Lung (tissue), 12 donors: ENCODE results near the gene BICC1. TPM values are rescaled to one million over a fixed set of nuclear protein-coding genes. Genes with fewer than 3 reads are reported as not detected.

Experiments
- ATAC-seq: fragments of 200-7000 bp; cut with Tn5 transposase; one replicate; pipeline ENCODE4 v1.9.1; 2020; ENCODE audit warnings: moderate number of reproducible peaks; ENCODE audit not compliant: insufficient read depth, low FRiP score
- DNase-seq, 3 donors: peaks; one replicate each; pipeline ENCODE4 v3.0.0-alpha.2; 2013 to 2017
- H3K27ac ChIP-seq, 2 donors: one replicate each; pipeline ENCODE4 v1.5.1; 2013; ENCODE audit warnings: mild to moderate bottlenecking in 2 of 2, moderate library complexity in 2 of 2, control low read depth in 1 of 2, inconsistent platforms in 1 of 2, low read depth in 1 of 2, low read length in 1 of 2
- H3K27me3 ChIP-seq, 3 donors: one replicate each; pipeline ENCODE4 v1.5.1; 2013; ENCODE audit warnings: low read length in 2 of 3; ENCODE audit not compliant: control insufficient read depth in 3 of 3, insufficient read depth in 3 of 3
- H3K36me3 ChIP-seq, 4 donors: one replicate each; pipeline ENCODE4 v1.5.1; 2013; ENCODE audit warnings: low read length in 4 of 4, mild to moderate bottlenecking in 1 of 4, moderate library complexity in 1 of 4; ENCODE audit not compliant: control insufficient read depth in 4 of 4, insufficient read depth in 4 of 4
- H3K4me1 ChIP-seq, 5 donors: one replicate each; pipeline ENCODE4 v1.5.1; 2013; ENCODE audit warnings: low read length in 5 of 5, mild to moderate bottlenecking in 2 of 5, moderate library complexity in 1 of 5; ENCODE audit not compliant: control insufficient read depth in 5 of 5, insufficient read depth in 5 of 5
- H3K4me3 ChIP-seq: one replicate; pipeline ENCODE4 v1.5.1; 2013; ENCODE audit warnings: mild to moderate bottlenecking, control low read depth, moderate library complexity
- H3K9ac ChIP-seq, 2 donors: one replicate each; pipeline ENCODE4 v1.5.1; 2013; ENCODE audit warnings: low read length in 2 of 2, control low read depth in 1 of 2; ENCODE audit not compliant: insufficient read depth in 1 of 2
- H3K9me3 ChIP-seq, 4 donors: one replicate each; pipeline ENCODE4 v1.5.1; 2013; ENCODE audit warnings: low read length in 3 of 4, mild to moderate bottlenecking in 1 of 4, moderate library complexity in 1 of 4; ENCODE audit not compliant: control insufficient read depth in 4 of 4, insufficient read depth in 3 of 4
- WGBS, 2 donors: extraction: QIAGEN DNeasy Blood & Tissue Kit; methylation state at CpG; one replicate each; pipeline ENCODE4 v1.1.7; 2013; 5-methylcytosine and 5-hydroxymethylcytosine counted together
- polyA plus RNA-seq, 2 donors: library from polyadenylated mRNA; stranded (reverse); fragments of 200-250 nt; gene quantifications; one replicate each; pipeline ENCODE4 v1.2.1, GENCODE V29; 2013
- total RNA-seq, 2 donors: library from RNA; depleted of rRNA in 1 of 2; stranded (reverse); fragments of >200 nt in 1 of 2; gene quantifications; one replicate each; pipeline ENCODE4 v1.2.1, GENCODE V29; 2014 to 2021
- TF ChIP-seq, protein P1 (sequence below): IDR thresholded peaks from 2 replicates; pipeline ENCODE4 v1.5.1; 2012; ENCODE audit warnings: mild to moderate bottlenecking; ENCODE audit errors: control extremely low read depth, extremely low read depth
- donor health status: control.
- donor health status: control.
- donor health status: Bipolar disorder and iron deficiency.
- donor health status: healthy.
- donor health status: DM: yes; HTN: yes; CAD: no.

The BICC1 gene
- total and polyA plus RNA-seq, 4 donors, result 2.3 to 43.1 (median 5.9) TPM

DNA sequence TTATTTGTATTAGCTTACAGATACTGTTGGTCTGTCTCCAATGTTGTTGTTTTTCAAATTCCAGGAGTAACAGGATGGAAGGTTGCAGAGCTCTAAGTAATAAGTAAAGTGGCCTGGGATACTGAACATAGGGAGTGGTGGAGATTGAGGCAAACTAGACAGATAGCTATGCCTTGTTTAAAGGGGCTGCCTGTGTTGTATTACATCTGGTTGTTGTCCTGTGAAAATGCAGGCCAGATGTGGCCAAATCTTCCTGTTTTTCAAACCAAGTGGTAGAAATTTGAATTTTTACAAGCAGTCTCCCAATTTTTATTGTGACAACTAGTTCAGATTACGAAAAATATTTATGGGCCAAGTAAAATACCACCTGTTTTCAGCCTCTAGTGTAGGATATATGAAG lies 33.5 kb downstream of the BICC1 start:
- DNase-seq, result no peak
- no peak for ATAC-seq
- TF ChIP-seq, protein P1, sequence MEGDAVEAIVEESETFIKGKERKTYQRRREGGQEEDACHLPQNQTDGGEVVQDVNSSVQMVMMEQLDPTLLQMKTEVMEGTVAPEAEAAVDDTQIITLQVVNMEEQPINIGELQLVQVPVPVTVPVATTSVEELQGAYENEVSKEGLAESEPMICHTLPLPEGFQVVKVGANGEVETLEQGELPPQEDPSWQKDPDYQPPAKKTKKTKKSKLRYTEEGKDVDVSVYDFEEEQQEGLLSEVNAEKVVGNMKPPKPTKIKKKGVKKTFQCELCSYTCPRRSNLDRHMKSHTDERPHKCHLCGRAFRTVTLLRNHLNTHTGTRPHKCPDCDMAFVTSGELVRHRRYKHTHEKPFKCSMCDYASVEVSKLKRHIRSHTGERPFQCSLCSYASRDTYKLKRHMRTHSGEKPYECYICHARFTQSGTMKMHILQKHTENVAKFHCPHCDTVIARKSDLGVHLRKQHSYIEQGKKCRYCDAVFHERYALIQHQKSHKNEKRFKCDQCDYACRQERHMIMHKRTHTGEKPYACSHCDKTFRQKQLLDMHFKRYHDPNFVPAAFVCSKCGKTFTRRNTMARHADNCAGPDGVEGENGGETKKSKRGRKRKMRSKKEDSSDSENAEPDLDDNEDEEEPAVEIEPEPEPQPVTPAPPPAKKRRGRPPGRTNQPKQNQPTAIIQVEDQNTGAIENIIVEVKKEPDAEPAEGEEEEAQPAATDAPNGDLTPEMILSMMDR, result no peak
- Histone ChIP-seq H3K27me3 (no peaks in the 10 kb centered on the region), H3K4me3 (no peak overlapping the region), H3K36me3 (no peaks in the 10 kb centered on the region), H3K27ac (no peak overlapping the region), H3K4me1 (peaks cover 0 to 13% (median 5%) of the 10 kb centered on the region in 5 donors), H3K9ac (no peak overlapping the region), H3K9me3 (no peaks in the 10 kb centered on the region)
- 82 to 97% methylated on average over 1 of the region's 1 CpG for WGBS, 2 donors

DNA sequence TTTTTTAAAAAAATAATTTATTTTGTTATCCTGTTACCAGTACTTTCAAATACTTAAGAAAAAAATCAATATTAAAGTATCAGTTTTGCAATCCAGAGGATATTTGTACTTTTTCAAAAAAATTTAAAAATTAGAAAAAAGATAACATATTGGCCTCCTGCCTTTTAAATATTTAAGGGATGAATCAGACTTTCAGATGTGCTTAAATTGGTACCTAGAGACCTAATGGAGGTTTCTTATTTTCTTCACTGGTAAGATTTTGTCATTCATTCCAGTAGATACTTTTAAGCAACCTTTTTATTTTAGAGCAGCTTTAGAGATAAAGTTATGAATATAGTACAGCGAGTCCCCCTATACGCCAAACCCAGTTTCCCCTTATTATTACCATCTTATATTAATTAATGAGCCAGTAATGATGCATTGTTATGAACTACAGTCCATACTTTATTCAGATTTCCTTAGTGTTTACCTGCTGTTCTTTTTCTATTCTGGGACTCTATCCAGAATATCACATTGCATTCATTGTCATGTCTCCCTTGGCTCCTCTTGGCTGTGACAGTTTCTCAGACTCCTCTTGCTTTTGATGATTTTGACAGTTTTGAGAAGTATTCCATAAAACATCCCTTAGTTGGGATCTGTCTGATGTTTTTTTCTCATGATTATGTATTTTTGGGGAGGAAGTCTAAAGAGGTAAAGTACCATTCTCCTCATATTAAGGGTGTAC lies 34.2 kb downstream of the BICC1 start:
- no peaks in the 10 kb centered on the region for H3K9me3 ChIP-seq
- H3K4me1 ChIP-seq, result peaks cover 0 to 13% (median 5%) of the 10 kb centered on the region in 5 donors
- no peak overlapping the region for H3K9ac ChIP-seq
- 96 to 98% methylated on average over 2 of the region's 2 CpGs for WGBS, 2 donors
- DNase-seq (no peak), ATAC-seq (no peak)
- no peaks in the 10 kb centered on the region for H3K27me3 ChIP-seq
- no peaks in the 10 kb centered on the region for H3K36me3 ChIP-seq
- TF ChIP-seq, protein P1, result no peak
- no peak overlapping the region for H3K4me3 ChIP-seq
- H3K27ac ChIP-seq, result no peak overlapping the region

DNA sequence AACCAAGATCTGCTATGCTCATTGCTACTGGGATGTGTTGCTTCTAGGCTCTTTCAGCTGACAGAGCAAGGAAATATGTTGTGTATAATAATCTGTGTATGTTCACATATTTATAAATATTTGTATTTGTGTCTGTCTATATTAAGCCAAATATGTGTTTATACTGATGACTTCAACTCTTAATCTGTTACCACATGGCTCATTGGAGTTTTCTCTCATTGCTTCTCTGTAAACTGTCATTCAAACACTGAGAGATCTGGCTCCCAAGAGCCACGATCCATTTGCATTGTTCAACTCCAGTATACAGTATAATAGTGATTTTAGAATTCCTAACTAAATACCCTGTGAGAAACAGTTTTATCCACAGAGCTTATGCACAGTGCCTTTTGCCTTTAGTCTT lies 35.3 kb downstream of the BICC1 start:
- Histone ChIP-seq H3K4me3 (no peak overlapping the region), H3K4me1 (peaks cover 0 to 13% (median 5%) of the 10 kb centered on the region in 5 donors), H3K27ac (no peak overlapping the region), H3K9ac (no peak overlapping the region), H3K27me3 (no peaks in the 10 kb centered on the region), H3K9me3 (no peaks in the 10 kb centered on the region), H3K36me3 (no peaks in the 10 kb centered on the region)
- TF ChIP-seq, protein P1, result no peak
- WGBS, 2 donors, result 73 to 85% methylated on average over 1 of the region's 1 CpG
- DNase-seq (peak in 2 of 3 donors; percentile 35 to 43), ATAC-seq (no peak)

DNA sequence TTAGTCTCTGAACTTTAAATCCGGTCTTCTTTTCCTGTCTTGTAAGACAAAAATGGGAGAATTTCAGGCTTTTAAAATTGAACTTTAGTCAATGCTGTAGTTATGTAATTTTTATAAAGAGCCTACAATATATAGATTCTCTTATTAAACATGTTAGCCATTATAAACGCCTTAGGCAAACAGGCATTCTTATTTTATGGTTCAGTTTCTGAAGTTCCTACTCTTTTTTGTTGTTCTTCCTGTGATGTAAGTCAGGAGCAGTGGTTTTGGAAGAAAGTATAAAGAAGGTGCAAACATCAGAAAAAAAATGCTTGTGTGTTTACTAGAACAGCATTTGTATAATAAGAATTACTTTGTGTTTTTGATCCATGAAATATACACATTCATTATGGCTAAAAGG lies 41.6 kb downstream of the BICC1 start:
- WGBS, 2 donors, result 80 to 87% methylated on average over 2 of the region's 2 CpGs
- TF ChIP-seq, protein P1, result no peak

More for the DNA sequence above, 41.6 kb downstream of the BICC1 start:
- H3K9ac ChIP-seq, result no peak overlapping the region
- ATAC-seq (no peak), DNase-seq (no peak)
- peaks cover 0 to 6% (median 0%) of the 10 kb centered on the region in 4 donors for H3K36me3 ChIP-seq
- H3K27me3 ChIP-seq, result no peaks in the 10 kb centered on the region
- peaks cover 0 to 8% (median 4%) of the 10 kb centered on the region in 4 donors for H3K9me3 ChIP-seq
- no peak overlapping the region for H3K27ac ChIP-seq
- H3K4me1 ChIP-seq, result no peaks in the 10 kb centered on the region
- no peak overlapping the region for H3K4me3 ChIP-seq
